Measurements from ENCODE around the gene NAALADL2. TPM values are rescaled to one million over a fixed set of nuclear protein-coding genes. Genes with fewer than 3 reads are reported as not detected.
"Not testable (repeated sequence)": the region's sequence is repeated elsewhere in the genome, so short reads cannot be mapped to it uniquely, and the experiment has no call there.

The NAALADL2 gene
- total RNA-seq, 1 donor from 2014 or later: 1.1 TPM

DNA sequence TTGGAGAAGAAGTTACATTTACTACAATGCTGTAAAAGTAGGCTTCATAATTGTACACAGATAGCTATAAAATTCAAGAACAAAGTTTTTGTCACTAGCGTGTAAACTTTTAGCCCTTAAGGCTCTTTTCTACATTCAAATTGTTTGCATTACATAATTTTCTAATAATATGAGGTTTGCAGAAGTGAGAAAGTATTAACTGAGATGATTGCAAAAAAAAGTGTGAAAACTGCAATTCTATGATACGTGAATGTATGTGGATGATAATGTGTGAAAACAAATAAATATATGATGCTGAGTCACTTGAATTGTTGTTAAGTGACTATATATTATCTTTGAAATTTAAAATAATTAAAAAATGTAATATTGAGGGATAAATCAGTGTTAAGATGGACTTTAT, 557.5 kb downstream of the NAALADL2 start:
- Histone ChIP-seq H3K4me3 (ENCODE audit: low read depth, low read length) (no peak overlapping the region), H3K36me3 (ENCODE audit: control insufficient read depth, insufficient read depth, low read length) (no peaks in the 10 kb centered on the region), H3K27me3 (ENCODE audit: control insufficient read depth, insufficient read depth, low read length) (no peaks in the 10 kb centered on the region)
- no peak for DNase-seq (ENCODE audit: low read depth)
- no peak for TF ChIP-seq CTCF (IDR thresholded peaks at IDR 0.05; ENCODE audit: insufficient read depth, low read length, severe bottlenecking)
- no peak for FAIRE-seq

DNA sequence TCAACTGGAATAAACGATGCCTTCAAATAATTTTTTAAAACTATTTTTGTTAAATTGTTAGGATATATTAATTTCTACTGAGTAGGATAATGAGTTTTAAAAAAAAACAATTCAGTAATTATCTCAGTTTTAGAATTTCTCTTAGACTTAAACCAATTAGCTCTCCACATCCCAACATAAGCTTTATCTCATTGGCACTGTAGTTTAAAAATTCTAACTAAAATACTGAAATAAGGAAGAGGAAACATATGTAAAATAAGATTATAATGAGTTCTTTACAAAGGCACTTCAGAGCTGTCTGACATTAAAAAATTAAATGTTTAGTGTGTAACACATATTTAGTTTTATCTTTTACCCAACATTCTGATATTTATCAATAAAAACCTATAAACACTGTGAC, 558.3 kb downstream of the NAALADL2 start:
- Histone ChIP-seq H3K36me3 (ENCODE audit: control insufficient read depth, insufficient read depth, low read length) (no peaks in the 10 kb centered on the region), H3K4me3 (ENCODE audit: low read depth, low read length) (no peak overlapping the region), H3K27me3 (ENCODE audit: control insufficient read depth, insufficient read depth, low read length) (no peaks in the 10 kb centered on the region)
- FAIRE-seq (no peak), DNase-seq (ENCODE audit: low read depth) (no peak)
- TF ChIP-seq CTCF (IDR thresholded peaks at IDR 0.05; ENCODE audit: insufficient read depth, low read length, severe bottlenecking): no peak

GRCh38 chr3:175421902-175422301, 562.8 kb downstream of the NAALADL2 start:
- no peak for FAIRE-seq
- no peak for DNase-seq (ENCODE audit: low read depth)
- no peak overlapping the region for H3K4me3 ChIP-seq (ENCODE audit: low read depth, low read length)
- no peak for TF ChIP-seq CTCF (IDR thresholded peaks at IDR 0.05; ENCODE audit: insufficient read depth, low read length, severe bottlenecking)
- no peaks in the 10 kb centered on the region for H3K36me3 ChIP-seq (ENCODE audit: control insufficient read depth, insufficient read depth, low read length)
- no peaks in the 10 kb centered on the region for H3K27me3 ChIP-seq (ENCODE audit: control insufficient read depth, insufficient read depth, low read length)

GRCh38 chr3:175422744-175423143, 563.6 kb downstream of the NAALADL2 start:
- no peaks in the 10 kb centered on the region for H3K27me3 ChIP-seq (ENCODE audit: control insufficient read depth, insufficient read depth, low read length)
- no peak overlapping the region for H3K4me3 ChIP-seq (ENCODE audit: low read depth, low read length)
- no peaks in the 10 kb centered on the region for H3K36me3 ChIP-seq (ENCODE audit: control insufficient read depth, insufficient read depth, low read length)
- FAIRE-seq (no peak), DNase-seq (ENCODE audit: low read depth) (peak; percentile 35)
- no peak for TF ChIP-seq CTCF (IDR thresholded peaks at IDR 0.05; ENCODE audit: insufficient read depth, low read length, severe bottlenecking)

- DNase-seq (ENCODE audit: low read depth); H3K27me3 ChIP-seq (ENCODE audit: control insufficient read depth, insufficient read depth, low read length); FAIRE-seq; H3K4me3 ChIP-seq (ENCODE audit: low read depth, low read length); H3K36me3 ChIP-seq (ENCODE audit: control insufficient read depth, insufficient read depth, low read length): not testable (repeated sequence)
Measured at GRCh38 chr3:175423848-175424247, 564.7 kb downstream of the NAALADL2 start.

GRCh38 chr3:175426805-175427204, 567.7 kb downstream of the NAALADL2 start:
- DNase-seq (ENCODE audit: low read depth) (peak; percentile 64), FAIRE-seq (no peak)
- H3K27me3 ChIP-seq (ENCODE audit: control insufficient read depth, insufficient read depth, low read length): no peaks in the 10 kb centered on the region
- TF ChIP-seq CTCF (IDR thresholded peaks at IDR 0.05; ENCODE audit: insufficient read depth, low read length, severe bottlenecking): no peak
- H3K4me3 ChIP-seq (ENCODE audit: low read depth, low read length): no peak overlapping the region
- H3K36me3 ChIP-seq (ENCODE audit: control insufficient read depth, insufficient read depth, low read length): no peaks in the 10 kb centered on the region

Data from bronchial epithelial cell (primary cell).